Erythroblast (primary cell): Measurements from ENCODE around the gene TBCD.
A peak's percentile ranks its signal among the peaks of the same experiment; 100 is the strongest.

Source experiments
- DNase-seq, 2 experiments: peaks; one replicate each; lab custom pipeline; 2025; lab: John Stamatoyannopoulos, UW
- GATA1 ChIP-seq: IDR thresholded peaks from 2 replicates; pipeline ENCODE4 v1.6.1; 2011; ENCODE audit warnings: low read depth, mild to moderate bottlenecking, control low read depth, low read length, moderate library complexity
- POLR2A ChIP-seq: IDR thresholded peaks from 2 replicates; pipeline ENCODE4 v1.6.1; 2011; ENCODE audit warnings: mild to moderate bottlenecking, low read length

Gene TBCD

GRCh38 chr17:82884970-82885353 is 133.1 kb downstream of the TBCD start:
- TF ChIP-seq GATA1 (no peak), POLR2A (no peak)
- peak in 1 of 2 experiments; percentile 53 for DNase-seq

GRCh38 chr17:82887255-82888164 is 135.6 kb downstream of the TBCD start:
- DNase-seq, result peak in 1 of 2 experiments; percentile 27
- TF ChIP-seq GATA1, result no peak
- no peak for TF ChIP-seq POLR2A

- TF ChIP-seq GATA1 (no peak), POLR2A (no peak)
- DNase-seq, result peak in 1 of 2 experiments; percentile 13
Observed at GRCh38 chr17:82888583-82889495, 137.0 kb downstream of the TBCD start.

- DNase-seq, result no peak
- TF ChIP-seq GATA1, result no peak
- no peak for TF ChIP-seq POLR2A
Observed at GRCh38 chr17:82889496-82890338, 137.9 kb downstream of the TBCD start.

- TF ChIP-seq GATA1 (no peak), POLR2A (no peak)
- no peak for DNase-seq
Observed at GRCh38 chr17:82890339-82890730, 138.5 kb downstream of the TBCD start.

- TF ChIP-seq GATA1 (no peak), POLR2A (no peak)
Observed at GRCh38 chr17:82890926-82891678, 139.2 kb downstream of the TBCD start.

GRCh38 chr17:82891911-82892310 is 140.0 kb downstream of the TBCD start:
- TF ChIP-seq GATA1 (no peak), POLR2A (no peak)
- no peak for DNase-seq

More at GRCh38 chr17:82890926-82891678, 139.2 kb downstream of the TBCD start:
- DNase-seq, result no peak

- TF ChIP-seq GATA1 (no peak), POLR2A (no peak)
- DNase-seq, result no peak
Observed at GRCh38 chr17:82892899-82893565, 141.2 kb downstream of the TBCD start.

GRCh38 chr17:82893779-82894178 is 141.9 kb downstream of the TBCD start:
- DNase-seq, result no peak
- no peak for TF ChIP-seq POLR2A
- TF ChIP-seq GATA1, result no peak

- no peak for TF ChIP-seq POLR2A
- no peak for TF ChIP-seq GATA1
- DNase-seq, result no peak
Observed at GRCh38 chr17:82894389-82894788, 142.5 kb downstream of the TBCD start.

GRCh38 chr17:82895087-82895486 is 143.2 kb downstream of the TBCD start:
- TF ChIP-seq POLR2A (no peak), GATA1 (no peak)
- no peak for DNase-seq
